Ovary (tissue), 9 donors: ENCODE measurements around the gene SAP30BP. TPM values are rescaled to one million over a fixed set of nuclear protein-coding genes. Genes with fewer than 3 reads are reported as not detected.

Source experiments
- DNase-seq, 5 donors: peaks; one replicate each; pipeline ENCODE4 v3.0.0-alpha.2; 2019 to 2020
- H3K27ac ChIP-seq, 2 donors: fragments of 200-600 bp; one replicate each; pipeline versions ENCODE4 v1.5.1 to v1.8.0; 2019 to 2022
- H3K27me3 ChIP-seq: fragments of 200-600 bp; one replicate; pipeline ENCODE4 v1.8.0; 2022
- H3K36me3 ChIP-seq: fragments of 200-600 bp; sonication (generic); one replicate; pipeline ENCODE4 v1.5.1; 2019
- H3K4me1 ChIP-seq: one replicate; pipeline ENCODE4 v1.8.1; 2013; ENCODE audit warnings: mild to moderate bottlenecking, moderate library complexity; ENCODE audit not compliant: insufficient read depth
- H3K4me3 ChIP-seq: fragments of 200-600 bp; sonication (generic); one replicate; pipeline ENCODE4 v1.5.1; 2017
- H3K9me3 ChIP-seq, 2 donors: fragments of 200-600 bp in 1 of 2; sonication (generic) in 1 of 2; one replicate each; pipeline versions ENCODE4 v1.5.1 to v1.8.1; 2013 to 2019; ENCODE audit warnings: mild to moderate bottlenecking in 1 of 2, moderate library complexity in 1 of 2
- EP300 ChIP-seq: sonication (generic); formaldehyde crosslinking; IDR thresholded peaks from one replicate; pipeline ENCODE4 v1.6.1; 2017; ENCODE audit warnings: antibody characterized with exemption
- POLR2A ChIP-seq: fragments of 450-650 bp; IDR thresholded peaks from one replicate; pipeline ENCODE4 v1.6.1; 2017; ENCODE audit warnings: antibody characterized with exemption, mild to moderate bottlenecking, moderate library complexity
- WGBS, 3 donors: extraction: QIAGEN DNeasy Blood & Tissue Kit in 1 of 3; methylation state at CpG; one replicate each; pipeline versions ENCODE4 v1.1.5 to v1.1.7; 2013 to 2017; 5-methylcytosine and 5-hydroxymethylcytosine counted together
- intact Hi-C, 4 donors: fragments of 100-400 bp; cut with DNase I; formaldehyde crosslinking; loops; one replicate each; pipeline versions ENCODE4 v1.11.0 to v1.15.1; 2022 to 2023
- polyA plus RNA-seq, 2 donors: library from polyadenylated mRNA; stranded (reverse); fragments of 200-250 nt in 1 of 2; fragments of 350-450 nt in 1 of 2; fragmentation: Illumina TruSeq in 1 of 2; extraction: RNeasy Lipid Tissue Mini Kit (QIAGEN cat#74804) in 1 of 2; gene quantifications; one replicate each; pipeline ENCODE4 v1.2.3, GENCODE V29; 2013 to 2014
- total RNA-seq, 7 donors: library from RNA; depleted of rRNA in 2 of 7; stranded (reverse); fragments of >200 nt in 2 of 7; fragmentation: NEBNext Ultra II Directional in 3 of 7; extraction: Animal tissue kit (Norgen Biotek cat#: 25700) in 3 of 7; gene quantifications; one replicate each; pipeline versions ENCODE4 v1.1.0 to v1.2.4, GENCODE V29; 2016 to 2023
- TF ChIP-seq, protein P1 (sequence below), 3 donors: fragments of 450-650 bp in 2 of 3; fragments of 200-600 bp in 1 of 3; IDR thresholded peaks; one replicate each; pipeline versions ENCODE4 v1.5.1 to v1.8.0; 2016 to 2022; ENCODE audit warnings: antibody characterized with exemption in 3 of 3, mild to moderate bottlenecking in 1 of 3
- donor health status: DM: no; HTN: no; CAD: no; lungs with moderate emphysema.
- donor health status: DM: no; HTN: no; CAD: no.
- donor health status: Bipolar disorder and iron deficiency.
- donor health status: DM: yes; HTN: yes; CAD: no.
- donor health status: DM: no; HTN: no; CAD: no.
- donor health status: DM: yes; HTN: yes; CAD: no.

The SAP30BP gene
- total and polyA plus RNA-seq, 9 donors, result 54.8 to 89.1 (median 81.7) TPM

DNA sequence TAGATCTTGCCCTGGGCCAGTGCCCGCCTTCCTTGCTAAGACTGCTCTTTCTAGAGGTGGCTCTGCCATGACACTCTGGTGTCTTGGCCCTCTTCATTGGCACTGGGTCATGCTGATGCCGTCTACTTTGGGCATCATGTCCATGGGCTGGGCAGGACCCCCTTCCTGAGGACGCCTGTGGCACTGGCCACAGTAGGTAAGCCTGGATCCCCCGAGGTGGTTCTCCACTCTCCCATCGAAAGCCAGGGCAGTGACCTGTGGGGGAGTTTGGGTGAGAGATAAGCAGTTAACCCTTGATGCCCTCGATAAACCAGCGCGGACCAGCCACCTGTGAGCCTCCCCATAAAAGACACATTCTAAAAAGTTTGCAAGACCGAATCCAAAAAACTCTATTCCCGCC is 34.1 kb downstream of the SAP30BP start:
- no peaks in the 10 kb centered on the region for H3K27me3 ChIP-seq
- no peaks in the 10 kb centered on the region for H3K4me1 ChIP-seq
- 73 to 91% (median 76%) methylated on average over 8 to 10 of the region's 10 CpGs for WGBS, 3 donors
- no peak for DNase-seq
- H3K4me3 ChIP-seq, result no peak overlapping the region
- H3K9me3 ChIP-seq, result no peaks in the 10 kb centered on the region
- no peak overlapping the region for H3K27ac ChIP-seq
- no peaks in the 10 kb centered on the region for H3K36me3 ChIP-seq
- intact Hi-C loops, result no loop called here
- TF ChIP-seq, protein P1, sequence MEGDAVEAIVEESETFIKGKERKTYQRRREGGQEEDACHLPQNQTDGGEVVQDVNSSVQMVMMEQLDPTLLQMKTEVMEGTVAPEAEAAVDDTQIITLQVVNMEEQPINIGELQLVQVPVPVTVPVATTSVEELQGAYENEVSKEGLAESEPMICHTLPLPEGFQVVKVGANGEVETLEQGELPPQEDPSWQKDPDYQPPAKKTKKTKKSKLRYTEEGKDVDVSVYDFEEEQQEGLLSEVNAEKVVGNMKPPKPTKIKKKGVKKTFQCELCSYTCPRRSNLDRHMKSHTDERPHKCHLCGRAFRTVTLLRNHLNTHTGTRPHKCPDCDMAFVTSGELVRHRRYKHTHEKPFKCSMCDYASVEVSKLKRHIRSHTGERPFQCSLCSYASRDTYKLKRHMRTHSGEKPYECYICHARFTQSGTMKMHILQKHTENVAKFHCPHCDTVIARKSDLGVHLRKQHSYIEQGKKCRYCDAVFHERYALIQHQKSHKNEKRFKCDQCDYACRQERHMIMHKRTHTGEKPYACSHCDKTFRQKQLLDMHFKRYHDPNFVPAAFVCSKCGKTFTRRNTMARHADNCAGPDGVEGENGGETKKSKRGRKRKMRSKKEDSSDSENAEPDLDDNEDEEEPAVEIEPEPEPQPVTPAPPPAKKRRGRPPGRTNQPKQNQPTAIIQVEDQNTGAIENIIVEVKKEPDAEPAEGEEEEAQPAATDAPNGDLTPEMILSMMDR (IDR thresholded peaks at IDR 0.05), result no peak
- TF ChIP-seq EP300 (no peak), POLR2A (no peak)

DNA sequence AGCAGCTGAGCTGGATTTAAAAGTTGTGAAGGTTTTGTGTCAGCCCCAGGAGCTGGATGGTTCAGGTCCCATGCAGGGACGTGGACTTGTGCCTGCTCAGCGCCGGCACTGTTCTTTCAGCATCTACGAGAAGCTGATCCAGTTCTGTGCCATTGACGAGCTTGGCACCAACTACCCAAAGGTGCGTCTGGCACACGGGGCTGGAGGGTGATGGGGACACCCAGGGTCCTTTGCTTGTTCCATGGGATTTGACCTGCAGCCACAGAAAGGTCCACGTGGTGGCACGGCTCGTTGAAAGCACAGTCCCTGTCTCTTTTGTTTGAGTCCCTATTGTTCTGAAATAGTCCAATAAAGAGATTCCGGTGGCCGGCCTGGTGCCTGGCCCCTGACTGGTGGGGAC is 36.1 kb downstream of the SAP30BP start:
- H3K9me3 ChIP-seq, result no peaks in the 10 kb centered on the region
- intact Hi-C loops, result no loop called here
- no peaks in the 10 kb centered on the region for H3K36me3 ChIP-seq
- no peaks in the 10 kb centered on the region for H3K4me1 ChIP-seq
- H3K27ac ChIP-seq, result no peak overlapping the region
- 91 to 93% (median 92%) methylated on average over 12 of the region's 12 CpGs for WGBS, 3 donors
- H3K4me3 ChIP-seq, result no peak overlapping the region
- TF ChIP-seq, protein P1 (IDR thresholded peaks at IDR 0.05), result no peak
- TF ChIP-seq POLR2A, result no peak
- no peak for TF ChIP-seq EP300
- H3K27me3 ChIP-seq, result no peaks in the 10 kb centered on the region
- DNase-seq, result no peak

- no peak for TF ChIP-seq EP300
- DNase-seq, result no peak
- no peaks in the 10 kb centered on the region for H3K4me1 ChIP-seq
- H3K9me3 ChIP-seq, result no peaks in the 10 kb centered on the region
- intact Hi-C loops, result no loop called here
- no peaks in the 10 kb centered on the region for H3K36me3 ChIP-seq
- no peak overlapping the region for H3K27ac ChIP-seq
- H3K4me3 ChIP-seq, result no peak overlapping the region
- WGBS, 3 donors, result 89 to 91% (median 91%) methylated on average over 8 to 9 of the region's 9 CpGs
- no peaks in the 10 kb centered on the region for H3K27me3 ChIP-seq
Measured at GRCh38 chr17:75703591-75703990, 36.5 kb downstream of the SAP30BP start.

DNA sequence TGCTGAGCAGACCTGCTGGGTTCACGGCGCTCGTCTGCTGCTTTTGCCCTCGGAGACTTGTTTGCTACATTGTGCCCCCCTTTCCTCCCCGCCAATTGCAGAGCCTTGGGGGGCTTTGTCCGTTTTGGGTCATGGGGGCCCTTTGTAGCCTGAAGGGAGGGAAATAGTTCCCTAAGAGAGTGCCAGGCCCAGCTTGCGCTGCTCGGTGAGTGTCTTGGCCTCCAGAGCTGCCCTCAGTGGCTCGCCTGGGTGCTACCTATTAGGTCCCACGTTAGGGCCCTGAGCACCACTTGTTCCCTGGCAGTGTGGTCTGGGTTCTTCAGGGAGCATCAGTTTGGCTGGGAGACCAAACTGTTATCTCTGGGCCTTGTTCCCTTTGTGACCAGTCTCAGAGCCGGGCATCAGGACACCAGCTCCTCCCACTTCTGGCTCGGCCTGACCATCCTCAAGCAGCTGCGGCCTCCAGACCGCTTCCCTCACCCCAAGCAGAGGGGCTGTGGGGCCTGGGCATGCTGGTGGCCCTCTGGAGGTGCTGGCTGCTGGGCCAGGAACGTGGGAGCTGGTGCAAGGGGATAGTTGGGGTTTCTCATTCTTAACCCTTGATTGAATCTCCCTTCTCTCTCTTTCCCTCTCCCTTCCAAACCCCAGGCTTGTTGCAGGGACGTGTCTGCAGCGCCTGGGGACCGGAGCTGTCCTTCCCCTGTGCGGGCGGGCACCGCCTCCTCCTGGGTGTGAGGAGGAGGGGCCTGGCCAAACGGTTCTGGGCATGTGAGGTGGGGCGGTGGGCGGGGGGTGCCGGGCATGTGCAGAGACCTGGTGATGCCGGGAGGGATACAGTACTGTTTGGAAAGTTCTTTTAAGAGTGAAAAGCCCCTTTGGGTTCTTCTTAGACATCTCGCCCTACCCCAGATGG is 38.1 kb downstream of the SAP30BP start:
- no peaks in the 10 kb centered on the region for H3K27me3 ChIP-seq
- intact Hi-C loops, result no loop called here
- H3K4me3 ChIP-seq, result no peak overlapping the region
- TF ChIP-seq, protein P1 (IDR thresholded peaks at IDR 0.05), result no peak
- TF ChIP-seq POLR2A, result no peak
- no peak for TF ChIP-seq EP300
- no peak for DNase-seq
- no peak overlapping the region for H3K27ac ChIP-seq
- no peaks in the 10 kb centered on the region for H3K9me3 ChIP-seq
- H3K36me3 ChIP-seq, result no peaks in the 10 kb centered on the region
- 74 to 81% (median 79%) methylated on average over 27 of the region's 27 CpGs for WGBS, 3 donors
- no peaks in the 10 kb centered on the region for H3K4me1 ChIP-seq
